Cardiac fibroblast (primary cell): ENCODE data around the gene ATXN1.

ENCODE experiments used
- DNase-seq, 2 donors: peaks; one replicate each; pipeline versions ENCODE4 v3.0.0 to v3.0.0-alpha.2; 2010; ENCODE audit warnings: low read depth in 2 of 2
- H3K4me3 ChIP-seq, 2 donors: replicated peaks in 1 of 2; 1 replicate in 1 of 2; 2 replicates in 1 of 2; pipeline ENCODE4 v1.5.1; 2011; ENCODE audit warnings: low read depth in 2 of 2, low read length in 2 of 2, mild to moderate bottlenecking in 2 of 2, moderate library complexity in 1 of 2
- TF ChIP-seq, protein P1 (sequence below): IDR thresholded peaks from one replicate; pipeline ENCODE4 v1.5.1; 2011; ENCODE audit warnings: low read depth, mild to moderate bottlenecking, low read length, inconsistent platforms

ATXN1 gene

DNA sequence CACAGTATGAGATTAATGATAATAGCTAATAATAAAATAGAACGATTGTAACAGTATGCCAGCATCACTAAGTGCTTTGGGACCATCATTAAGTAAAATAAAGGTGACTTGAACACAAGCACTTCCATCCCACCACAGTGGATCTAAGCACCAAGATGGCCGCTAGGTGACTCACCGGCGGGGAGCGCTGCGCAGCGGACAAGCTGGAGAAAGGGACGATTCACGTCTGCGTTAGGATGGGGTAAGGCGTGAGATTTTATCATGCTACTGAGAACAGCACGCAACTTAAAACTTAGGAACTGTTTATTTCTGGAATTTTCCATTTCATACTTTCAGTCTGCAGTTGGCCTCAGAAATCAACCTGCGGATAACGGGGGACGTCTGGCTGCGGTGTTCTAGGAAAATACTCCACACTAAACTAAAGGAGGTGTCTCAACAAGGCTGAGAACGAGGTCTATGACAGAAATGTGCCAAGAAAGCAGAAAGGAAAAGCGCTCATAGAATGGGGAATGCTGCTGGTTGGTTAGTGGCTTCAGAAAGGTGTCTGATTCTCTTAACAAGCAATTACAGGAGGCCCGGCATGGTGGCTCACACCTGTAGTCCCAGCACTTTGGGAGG, 408.3 kb downstream of the ATXN1 start:
- no peak overlapping the region for H3K4me3 ChIP-seq
- TF ChIP-seq, protein P1, sequence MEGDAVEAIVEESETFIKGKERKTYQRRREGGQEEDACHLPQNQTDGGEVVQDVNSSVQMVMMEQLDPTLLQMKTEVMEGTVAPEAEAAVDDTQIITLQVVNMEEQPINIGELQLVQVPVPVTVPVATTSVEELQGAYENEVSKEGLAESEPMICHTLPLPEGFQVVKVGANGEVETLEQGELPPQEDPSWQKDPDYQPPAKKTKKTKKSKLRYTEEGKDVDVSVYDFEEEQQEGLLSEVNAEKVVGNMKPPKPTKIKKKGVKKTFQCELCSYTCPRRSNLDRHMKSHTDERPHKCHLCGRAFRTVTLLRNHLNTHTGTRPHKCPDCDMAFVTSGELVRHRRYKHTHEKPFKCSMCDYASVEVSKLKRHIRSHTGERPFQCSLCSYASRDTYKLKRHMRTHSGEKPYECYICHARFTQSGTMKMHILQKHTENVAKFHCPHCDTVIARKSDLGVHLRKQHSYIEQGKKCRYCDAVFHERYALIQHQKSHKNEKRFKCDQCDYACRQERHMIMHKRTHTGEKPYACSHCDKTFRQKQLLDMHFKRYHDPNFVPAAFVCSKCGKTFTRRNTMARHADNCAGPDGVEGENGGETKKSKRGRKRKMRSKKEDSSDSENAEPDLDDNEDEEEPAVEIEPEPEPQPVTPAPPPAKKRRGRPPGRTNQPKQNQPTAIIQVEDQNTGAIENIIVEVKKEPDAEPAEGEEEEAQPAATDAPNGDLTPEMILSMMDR, result no peak
- DNase-seq, result no peak

DNA sequence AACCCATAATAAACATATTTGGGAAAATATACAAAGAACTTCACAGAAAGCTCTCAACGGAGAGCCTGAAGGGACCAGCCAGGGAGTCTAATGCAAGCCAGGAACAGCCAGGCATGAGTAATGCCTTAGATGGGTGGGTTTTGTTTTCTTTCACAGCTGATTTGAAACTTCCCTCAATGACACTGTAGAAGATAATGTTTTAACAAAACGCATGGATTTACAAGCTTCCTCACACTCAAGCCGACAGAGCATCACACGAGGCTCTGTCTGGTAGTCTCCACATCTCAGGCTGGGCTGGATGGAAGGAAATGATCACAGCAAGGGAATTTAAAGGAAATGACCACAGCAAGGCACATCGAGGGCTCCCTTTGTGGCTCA, 409.0 kb downstream of the ATXN1 start:
- TF ChIP-seq, protein P1, result no peak
- DNase-seq, result peak; percentile 70 to 75
- H3K4me3 ChIP-seq, result no peak overlapping the region

DNA sequence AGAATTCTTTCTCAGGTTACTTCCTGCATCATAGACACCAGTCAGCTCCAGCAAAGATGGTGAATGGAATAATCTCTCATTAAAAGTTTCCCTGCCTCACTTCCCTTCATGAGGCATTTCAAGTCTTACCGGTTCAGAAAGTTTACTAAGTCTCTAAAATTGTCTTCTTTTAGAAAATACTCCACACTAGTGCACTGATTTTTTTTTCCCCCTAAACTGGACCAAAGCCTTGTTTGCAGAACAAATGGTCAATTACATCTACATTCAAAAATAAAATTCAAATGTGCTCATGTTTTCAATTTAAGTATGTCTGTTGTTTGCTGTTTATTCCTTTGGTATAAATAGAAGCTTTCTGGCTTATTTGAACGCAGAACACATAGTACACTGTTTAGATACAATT, 411.7 kb downstream of the ATXN1 start:
- TF ChIP-seq, protein P1, result no peak
- H3K4me3 ChIP-seq, result no peak overlapping the region
- no peak for DNase-seq

DNA sequence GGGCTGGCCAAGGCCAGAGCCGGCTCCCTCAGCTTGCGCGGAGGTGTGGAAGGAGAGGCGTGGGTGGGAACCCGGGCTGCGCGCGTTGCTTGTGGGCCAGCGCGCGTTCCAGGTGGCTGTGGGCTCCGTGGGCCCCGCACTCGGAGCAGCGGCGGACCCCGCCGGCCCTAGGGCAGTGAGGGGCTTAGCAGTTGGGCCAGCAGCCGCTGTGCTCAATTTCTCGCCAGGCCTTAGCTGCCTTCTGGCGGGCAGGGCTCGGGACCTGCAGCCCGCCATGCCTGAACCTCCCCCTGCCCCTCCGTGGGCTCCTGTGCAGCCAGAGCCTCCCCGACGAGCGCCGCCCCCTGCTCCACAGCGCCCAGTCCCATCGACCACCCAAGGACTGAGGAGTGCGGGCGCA, 414.4 kb downstream of the ATXN1 start:
- H3K4me3 ChIP-seq, result no peak overlapping the region
- no peak for DNase-seq
- TF ChIP-seq, protein P1, result no peak

DNA sequence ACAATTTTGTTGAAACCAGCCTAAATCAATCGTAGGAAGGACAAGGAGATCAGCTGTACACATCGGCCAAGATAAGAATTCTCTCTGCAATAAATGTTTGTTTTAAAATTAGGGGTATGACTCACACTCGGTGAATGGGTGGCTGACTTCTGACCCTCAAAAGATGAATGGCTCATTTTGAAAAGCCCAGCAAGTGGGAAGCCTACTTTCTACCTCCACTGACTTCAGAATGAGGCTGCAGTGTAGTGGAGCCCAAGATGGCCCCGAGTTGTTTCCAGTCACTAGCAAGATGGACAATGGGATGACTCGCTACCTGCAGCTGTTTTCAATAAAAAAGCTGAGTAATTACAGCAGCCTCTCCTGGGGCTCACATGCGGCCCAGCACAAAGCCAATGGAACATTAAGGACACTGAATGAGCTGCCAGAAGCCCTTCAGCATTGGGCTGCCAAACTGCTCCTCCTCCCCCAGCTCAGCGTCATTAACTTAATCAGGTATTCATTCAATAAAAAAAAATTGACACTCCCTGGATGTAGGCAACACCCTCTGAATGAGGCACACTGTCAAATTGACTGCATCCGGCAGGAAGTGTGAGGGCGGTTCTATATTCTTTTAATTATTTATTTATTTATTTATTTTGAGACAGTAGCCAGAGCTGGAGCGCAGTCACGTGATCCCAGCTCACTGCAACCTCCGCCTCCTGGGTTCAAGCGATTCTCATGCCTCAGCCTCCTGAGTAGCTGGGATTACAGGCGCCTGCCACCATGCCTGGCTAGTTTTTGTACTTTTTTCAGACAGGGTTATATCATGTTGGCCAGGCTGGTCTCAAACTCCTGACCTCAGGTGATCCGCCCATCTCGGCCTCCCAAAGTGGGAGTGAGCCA, 415.6 kb downstream of the ATXN1 start:
- TF ChIP-seq, protein P1, result no peak
- H3K4me3 ChIP-seq, result no peak overlapping the region
- DNase-seq, result peak; percentile 66 to 92

DNA sequence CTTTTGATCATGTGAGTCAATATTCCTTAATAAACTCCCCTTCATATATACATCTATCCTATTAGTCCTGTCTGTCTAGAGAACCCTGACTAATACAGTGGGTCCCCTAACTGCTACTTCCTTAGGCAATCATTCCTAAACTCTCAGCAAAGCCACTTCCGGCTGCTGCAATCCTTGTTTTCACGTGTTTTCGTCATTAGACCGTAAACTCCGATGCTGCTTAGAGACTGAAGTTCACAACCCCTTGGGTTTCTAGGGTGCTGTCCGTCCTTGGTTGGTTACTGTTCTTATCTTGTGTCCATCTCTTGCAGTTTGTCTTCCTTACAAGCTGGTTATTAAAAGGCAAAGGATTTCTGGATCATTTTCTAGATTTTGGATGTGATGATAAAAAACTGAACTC, 416.5 kb downstream of the ATXN1 start:
- peak; percentile 62 to 87 for DNase-seq
- TF ChIP-seq, protein P1, result no peak
- H3K4me3 ChIP-seq, result no peak overlapping the region
